Measurements from ENCODE around the gene NKPD1.

GRCh38 chr19:45179072-45179891 is 18.5 kb upstream of the NKPD1 start:
- TF ChIP-seq CTCF (IDR thresholded peaks at IDR 0.05) (no peak), POLR2A (IDR thresholded peaks at IDR 0.05) (no peak)
